GM19035 (cell line): ENCODE results near the gene DNAJC13.
A peak's percentile ranks its signal among the peaks of the same experiment; 100 is the strongest.

ENCODE experiments used
- ATAC-seq: cut with Tn5 transposase; IDR thresholded peaks from one replicate; pipeline ENCODE4 v1.9.1; 2021; ENCODE audit not compliant: unreplicated experiment

The DNAJC13 gene

GRCh38 chr3:132461544-132461943 lies 44.2 kb downstream of the DNAJC13 start:
- ATAC-seq, result no peak

GRCh38 chr3:132464066-132464465 lies 46.8 kb downstream of the DNAJC13 start:
- ATAC-seq, result no peak

- no peak for ATAC-seq
These were observed 52.0 kb downstream of the DNAJC13 start for GRCh38 chr3:132469326-132469725.

- no peak for ATAC-seq
These were observed 68.8 kb downstream of the DNAJC13 start for GRCh38 chr3:132486099-132486498.

GRCh38 chr3:132488151-132488550 lies 70.8 kb downstream of the DNAJC13 start:
- no peak for ATAC-seq

- ATAC-seq, result no peak
These were observed 81.8 kb downstream of the DNAJC13 start for GRCh38 chr3:132499071-132499470.

GRCh38 chr3:132503559-132503958 lies 86.3 kb downstream of the DNAJC13 start:
- no peak for ATAC-seq

- no peak for ATAC-seq
These were observed 87.2 kb downstream of the DNAJC13 start for GRCh38 chr3:132504375-132504933.

GRCh38 chr3:132507657-132508056 lies 90.4 kb downstream of the DNAJC13 start:
- ATAC-seq, result no peak

GRCh38 chr3:132509096-132509495 lies 91.8 kb downstream of the DNAJC13 start:
- ATAC-seq, result no peak

- no peak for ATAC-seq
These were observed 92.2 kb downstream of the DNAJC13 start for GRCh38 chr3:132509506-132509905.

GRCh38 chr3:132513057-132513456 lies 95.8 kb downstream of the DNAJC13 start:
- ATAC-seq, result no peak

GRCh38 chr3:132517311-132517710 lies 100.0 kb downstream of the DNAJC13 start:
- ATAC-seq, result no peak

- no peak for ATAC-seq
These were observed 102.6 kb downstream of the DNAJC13 start for GRCh38 chr3:132519914-132520313.

- ATAC-seq, result no peak
These were observed 104.6 kb downstream of the DNAJC13 start for GRCh38 chr3:132521901-132522300.

GRCh38 chr3:132522353-132522752 lies 105.1 kb downstream of the DNAJC13 start:
- ATAC-seq, result peak; percentile 90

GRCh38 chr3:132530624-132531023 lies 113.3 kb downstream of the DNAJC13 start:
- ATAC-seq, result no peak

- ATAC-seq, result peak; percentile 58
These were observed 118.5 kb downstream of the DNAJC13 start for GRCh38 chr3:132535575-132536441.

- peak; percentile 27 for ATAC-seq
These were observed 119.3 kb downstream of the DNAJC13 start for GRCh38 chr3:132536442-132537153.

- no peak for ATAC-seq
These were observed 120.0 kb downstream of the DNAJC13 start for GRCh38 chr3:132537297-132537696.

- ATAC-seq, result no peak
These were observed 120.8 kb downstream of the DNAJC13 start for GRCh38 chr3:132538072-132538471.

- no peak for ATAC-seq
These were observed 122.4 kb downstream of the DNAJC13 start for GRCh38 chr3:132539681-132540080.
